ENCODE data around the gene STEAP3.

Gene STEAP3

GRCh38 chr2:119255760-119256581 lies 32.3 kb downstream of the STEAP3 start:
- Histone ChIP-seq H3K4me3 (ENCODE audit: low read length) (no peak overlapping the region), H4K20me1 (ENCODE audit: insufficient read depth, low read length) (no peaks in the 10 kb centered on the region), H3K36me3 (replicated peaks; ENCODE audit: insufficient read depth, low read length) (no peaks in the 10 kb centered on the region), H3K27ac (ENCODE audit: low read length) (no peak overlapping the region), H3K4me2 (ENCODE audit: low read depth, low read length) (no peak overlapping the region), H3K9me3 (replicated peaks; ENCODE audit: insufficient read depth, low read length) (no peaks in the 10 kb centered on the region), H2AFZ (ENCODE audit: low read length) (no peak overlapping the region), H3K4me1 (ENCODE audit: low read length) (no peaks in the 10 kb centered on the region), H3K27me3 (replicated peaks; ENCODE audit: insufficient read depth, low read length) (no peaks in the 10 kb centered on the region), H3K79me2 (ENCODE audit: low read length) (no peaks in the 10 kb centered on the region), H3K9ac (ENCODE audit: low read length) (no peak overlapping the region), H3F3A (ENCODE audit: insufficient read depth, low read length) (no peaks in the 10 kb centered on the region), H3K9me2 (replicated peaks; ENCODE audit: insufficient read depth, low read length) (no peaks in the 10 kb centered on the region)
- DNase-seq, result no peak
- TF ChIP-seq EZH2phosphoT487 (IDR thresholded peaks at IDR 0.05; ENCODE audit: low read length) (no peak), EZH2 (optimal IDR thresholded peaks at IDR 0.05; ENCODE audit: low read depth, low read length) (no peak), CTCF (IDR thresholded peaks at IDR 0.05; ENCODE audit: low read length) (no peak)

GRCh38 chr2:119256582-119256921 lies 32.9 kb downstream of the STEAP3 start:
- TF ChIP-seq CTCF (IDR thresholded peaks at IDR 0.05; ENCODE audit: low read length) (no peak), EZH2phosphoT487 (IDR thresholded peaks at IDR 0.05; ENCODE audit: low read length) (no peak), EZH2 (optimal IDR thresholded peaks at IDR 0.05; ENCODE audit: low read depth, low read length) (no peak)
- H3K36me3 ChIP-seq (replicated peaks; ENCODE audit: insufficient read depth, low read length), result no peaks in the 10 kb centered on the region
- no peak overlapping the region for H3K4me2 ChIP-seq (ENCODE audit: low read depth, low read length)
- H3K9ac ChIP-seq (ENCODE audit: low read length), result no peak overlapping the region
- no peaks in the 10 kb centered on the region for H3K9me2 ChIP-seq (replicated peaks; ENCODE audit: insufficient read depth, low read length)
- H3F3A ChIP-seq (ENCODE audit: insufficient read depth, low read length), result no peaks in the 10 kb centered on the region
- H3K79me2 ChIP-seq (ENCODE audit: low read length), result no peaks in the 10 kb centered on the region
- H3K9me3 ChIP-seq (replicated peaks; ENCODE audit: insufficient read depth, low read length), result no peaks in the 10 kb centered on the region
- H3K4me1 ChIP-seq (ENCODE audit: low read length), result no peaks in the 10 kb centered on the region
- no peak overlapping the region for H3K4me3 ChIP-seq (ENCODE audit: low read length)
- no peak overlapping the region for H3K27ac ChIP-seq (ENCODE audit: low read length)
- H2AFZ ChIP-seq (ENCODE audit: low read length), result no peak overlapping the region
- no peaks in the 10 kb centered on the region for H3K27me3 ChIP-seq (replicated peaks; ENCODE audit: insufficient read depth, low read length)
- no peak for DNase-seq
- no peaks in the 10 kb centered on the region for H4K20me1 ChIP-seq (ENCODE audit: insufficient read depth, low read length)

GRCh38 chr2:119257198-119257597 lies 33.6 kb downstream of the STEAP3 start:
- Histone ChIP-seq H3K36me3 (replicated peaks; ENCODE audit: insufficient read depth, low read length) (no peaks in the 10 kb centered on the region), H3K9ac (ENCODE audit: low read length) (no peak overlapping the region), H4K20me1 (ENCODE audit: insufficient read depth, low read length) (no peaks in the 10 kb centered on the region), H3K4me1 (ENCODE audit: low read length) (no peaks in the 10 kb centered on the region), H3F3A (ENCODE audit: insufficient read depth, low read length) (no peaks in the 10 kb centered on the region), H3K9me2 (replicated peaks; ENCODE audit: insufficient read depth, low read length) (no peaks in the 10 kb centered on the region), H3K27ac (ENCODE audit: low read length) (no peak overlapping the region), H2AFZ (ENCODE audit: low read length) (no peak overlapping the region), H3K79me2 (ENCODE audit: low read length) (no peaks in the 10 kb centered on the region), H3K4me2 (ENCODE audit: low read depth, low read length) (no peak overlapping the region), H3K9me3 (replicated peaks; ENCODE audit: insufficient read depth, low read length) (no peaks in the 10 kb centered on the region), H3K27me3 (replicated peaks; ENCODE audit: insufficient read depth, low read length) (no peaks in the 10 kb centered on the region), H3K4me3 (ENCODE audit: low read length) (no peak overlapping the region)
- TF ChIP-seq EZH2phosphoT487 (IDR thresholded peaks at IDR 0.05; ENCODE audit: low read length), result no peak
- TF ChIP-seq EZH2 (optimal IDR thresholded peaks at IDR 0.05; ENCODE audit: low read depth, low read length), result no peak
- no peak for TF ChIP-seq CTCF (IDR thresholded peaks at IDR 0.05; ENCODE audit: low read length)
- no peak for DNase-seq
